Measurements from ENCODE around the gene ZNF354B. TPM values are rescaled to one million over a fixed set of nuclear protein-coding genes. Genes with fewer than 3 reads are reported as not detected.
"Not testable (repeated sequence)": the region's sequence is repeated elsewhere in the genome, so short reads cannot be mapped to it uniquely, and the experiment has no call there.

Gene ZNF354B
- total RNA-seq, 4 donors from 2014 or later: 2.4 to 42.3 (median 14.8) TPM

DNA sequence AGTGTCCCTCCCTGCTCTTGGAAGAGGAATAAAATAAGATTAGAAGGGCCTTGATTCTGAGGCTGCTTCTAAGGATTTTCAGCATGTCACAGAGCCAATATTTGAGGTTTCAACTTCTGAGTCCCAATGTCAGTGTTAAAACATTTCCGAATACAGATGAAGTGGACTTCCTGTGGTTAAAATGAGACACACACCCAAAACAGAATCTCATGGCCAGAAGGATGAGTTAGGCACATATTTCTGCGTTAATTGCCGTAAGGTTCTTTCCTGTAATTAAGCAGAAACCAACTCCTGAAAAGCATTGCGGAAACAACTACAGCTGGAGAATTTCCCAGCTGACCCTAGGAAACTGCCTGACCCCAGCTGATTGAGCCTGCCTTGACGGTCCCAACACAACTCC is 10.4 kb upstream of the ZNF354B start:
- Histone ChIP-seq H3K27ac (no peak overlapping the region), H3K27me3 (no peaks in the 10 kb centered on the region), H3K36me3 (no peaks in the 10 kb centered on the region), H3K9me3 (no peaks in the 10 kb centered on the region), H3K4me3 (no peak overlapping the region), H3K4me1 (no peaks in the 10 kb centered on the region)
- no peak for DNase-seq
- intact Hi-C loops (cut with DNase I; ENCODE audit: low total_unique reads): no loop called here
- in situ Hi-C loops (cut with MboI; ENCODE audit: low pct_ligation_motif_present in 1 of 4, low pct_unique_long_range_greater_than_20kb in 1 of 4, low sequenced_read_pairs in 3 of 4): no loop called here
- WGBS, 2 donors (ENCODE audit: low coverage in 1 of 2): 80 to 90% methylated on average over 5 of the region's 5 CpGs
- TF ChIP-seq EP300 (IDR thresholded peaks at IDR 0.05; ENCODE audit: low read depth) (no peak), POLR2A (IDR thresholded peaks at IDR 0.05) (no peak), POLR2AphosphoS5 (IDR thresholded peaks at IDR 0.05) (no peak)
- TF ChIP-seq, protein P1, sequence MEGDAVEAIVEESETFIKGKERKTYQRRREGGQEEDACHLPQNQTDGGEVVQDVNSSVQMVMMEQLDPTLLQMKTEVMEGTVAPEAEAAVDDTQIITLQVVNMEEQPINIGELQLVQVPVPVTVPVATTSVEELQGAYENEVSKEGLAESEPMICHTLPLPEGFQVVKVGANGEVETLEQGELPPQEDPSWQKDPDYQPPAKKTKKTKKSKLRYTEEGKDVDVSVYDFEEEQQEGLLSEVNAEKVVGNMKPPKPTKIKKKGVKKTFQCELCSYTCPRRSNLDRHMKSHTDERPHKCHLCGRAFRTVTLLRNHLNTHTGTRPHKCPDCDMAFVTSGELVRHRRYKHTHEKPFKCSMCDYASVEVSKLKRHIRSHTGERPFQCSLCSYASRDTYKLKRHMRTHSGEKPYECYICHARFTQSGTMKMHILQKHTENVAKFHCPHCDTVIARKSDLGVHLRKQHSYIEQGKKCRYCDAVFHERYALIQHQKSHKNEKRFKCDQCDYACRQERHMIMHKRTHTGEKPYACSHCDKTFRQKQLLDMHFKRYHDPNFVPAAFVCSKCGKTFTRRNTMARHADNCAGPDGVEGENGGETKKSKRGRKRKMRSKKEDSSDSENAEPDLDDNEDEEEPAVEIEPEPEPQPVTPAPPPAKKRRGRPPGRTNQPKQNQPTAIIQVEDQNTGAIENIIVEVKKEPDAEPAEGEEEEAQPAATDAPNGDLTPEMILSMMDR (IDR thresholded peaks at IDR 0.05): no peak

DNA sequence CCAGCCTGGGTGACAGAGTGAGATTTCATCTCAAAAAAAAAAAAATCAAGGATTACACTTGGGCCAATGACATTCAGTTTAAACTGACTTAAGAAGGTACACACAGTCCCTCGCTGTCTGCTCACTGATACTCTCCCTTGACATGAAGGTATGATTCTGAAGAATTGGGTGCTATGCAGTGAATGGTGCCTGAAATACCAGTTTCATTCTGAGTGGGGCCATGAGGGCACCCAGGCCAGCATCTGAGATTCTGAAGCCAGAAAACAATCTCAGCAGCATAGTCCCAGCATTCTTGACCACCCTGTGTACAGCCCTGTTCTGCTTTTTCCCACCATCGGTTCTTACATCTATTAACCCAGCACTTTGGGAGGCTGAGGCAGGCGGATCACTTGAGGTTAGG is 7.8 kb upstream of the ZNF354B start:
- intact Hi-C loops (cut with DNase I; ENCODE audit: low total_unique reads) (loop anchor here (10.0 kb wide), 1 partner anchor 117 kb away; the partner anchor contains the start of gene ZNF354A), in situ Hi-C loops (cut with MboI; ENCODE audit: low pct_ligation_motif_present in 1 of 4, low pct_unique_long_range_greater_than_20kb in 1 of 4, low sequenced_read_pairs in 3 of 4) (loop anchor here in 3 of 4 donors (10.0 to 25.0 kb wide), 4 partner anchors 115 to 210 kb away; partner anchors contain the start of genes ZNF354A (in 2 of the 3) and ZNF354C (in 1 of the 3))
- Histone ChIP-seq H3K27me3 (no peaks in the 10 kb centered on the region), H3K36me3 (no peaks in the 10 kb centered on the region), H3K27ac (no peak overlapping the region), H3K4me3 (no peak overlapping the region), H3K9me3 (no peaks in the 10 kb centered on the region), H3K4me1 (no peaks in the 10 kb centered on the region)
- DNase-seq: no peak
- 86% methylated on average over 3 of the region's 3 CpGs; no CpG with 5 or more reads in 1 of the 2 donors for WGBS, 2 donors (ENCODE audit: low coverage in 1 of 2)
- no peak for TF ChIP-seq EP300 (IDR thresholded peaks at IDR 0.05; ENCODE audit: low read depth)
- no peak for TF ChIP-seq POLR2A (IDR thresholded peaks at IDR 0.05)
- no peak for TF ChIP-seq POLR2AphosphoS5 (IDR thresholded peaks at IDR 0.05)
- TF ChIP-seq, protein P1 (IDR thresholded peaks at IDR 0.05): no peak

DNA sequence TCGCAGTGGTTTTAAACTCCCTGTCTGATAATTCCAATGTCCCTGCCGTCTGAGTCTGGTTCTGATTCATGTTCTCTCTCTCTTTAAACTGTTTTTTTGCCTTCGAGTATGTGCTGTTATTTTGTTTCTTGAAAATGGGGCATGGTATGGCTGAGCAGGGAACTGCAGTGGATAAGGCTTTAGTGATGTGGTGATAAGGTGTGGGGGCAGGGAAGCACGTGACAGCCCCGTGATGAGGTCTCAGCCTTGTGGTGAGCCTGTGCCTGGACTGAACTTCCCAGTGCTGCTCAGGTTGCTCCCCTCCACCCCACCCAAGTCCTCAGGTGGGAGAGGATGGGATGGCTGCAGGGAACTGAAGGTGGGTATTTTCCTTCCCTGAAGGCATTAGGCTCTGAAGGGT is 5.5 kb upstream of the ZNF354B start:
- H3K27me3 ChIP-seq: no peaks in the 10 kb centered on the region
- TF ChIP-seq POLR2A (IDR thresholded peaks at IDR 0.05) (no peak), EP300 (IDR thresholded peaks at IDR 0.05; ENCODE audit: low read depth) (no peak), POLR2AphosphoS5 (IDR thresholded peaks at IDR 0.05) (no peak)
- TF ChIP-seq, protein P1 (IDR thresholded peaks at IDR 0.05): no peak
- H3K9me3 ChIP-seq: no peaks in the 10 kb centered on the region
- DNase-seq: no peak
- no peak overlapping the region for H3K27ac ChIP-seq
- no peaks in the 10 kb centered on the region for H3K36me3 ChIP-seq
- intact Hi-C loops (cut with DNase I; ENCODE audit: low total_unique reads): loop anchor here (10.0 kb wide), 1 partner anchor 119 kb away; the partner anchor contains the start of gene ZNF354A
- peaks cover 0 to 2% (median 0%) of the 10 kb centered on the region in 4 donors for H3K4me1 ChIP-seq
- in situ Hi-C loops (cut with MboI; ENCODE audit: low pct_ligation_motif_present in 1 of 4, low pct_unique_long_range_greater_than_20kb in 1 of 4, low sequenced_read_pairs in 3 of 4): loop anchor here in 3 of 4 donors (10.0 to 25.0 kb wide), 4 partner anchors 117 to 208 kb away; partner anchors contain the start of genes ZNF354A (in 2 of the 3) and ZNF354C (in 1 of the 3)
- H3K4me3 ChIP-seq: no peak overlapping the region
- 40 to 46% methylated on average over 4 to 5 of the region's 5 CpGs for WGBS, 2 donors (ENCODE audit: low coverage in 1 of 2)

DNA sequence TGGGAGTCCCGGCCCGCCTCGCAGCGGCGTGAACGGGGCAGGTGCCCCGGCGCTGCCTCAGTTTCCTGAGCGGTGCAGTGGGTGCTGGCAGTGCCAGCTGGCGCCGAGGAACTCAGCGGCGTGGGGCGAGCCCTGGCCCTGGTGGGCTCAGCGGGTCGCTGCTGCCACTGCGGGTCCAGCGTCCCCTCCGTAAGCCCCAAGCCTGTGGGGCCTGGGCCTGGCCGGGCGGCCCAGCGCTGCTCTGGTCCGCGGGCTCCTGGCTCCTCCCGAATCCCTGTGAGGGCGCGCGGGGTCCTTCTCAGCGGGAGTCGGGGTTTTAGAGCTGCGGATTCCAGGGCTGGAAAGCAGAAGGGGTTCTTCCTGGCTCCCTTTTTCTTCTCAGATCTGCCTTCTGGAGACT is 862 bp downstream of the ZNF354B start:
- H3K4me1 ChIP-seq: peaks cover 4 to 13% (median 6%) of the 10 kb centered on the region in 4 donors
- in situ Hi-C loops (cut with MboI; ENCODE audit: low pct_ligation_motif_present in 1 of 4, low pct_unique_long_range_greater_than_20kb in 1 of 4, low sequenced_read_pairs in 3 of 4): loop anchor here in 1 of 4 donors (25.0 kb wide), 2 partner anchors 123 to 202 kb away; partner anchors contain the start of genes ZNF354A and ZNF354C
- H3K27ac ChIP-seq: peak overlapping the region; percentile 83 to 94 (median 89)
- H3K4me3 ChIP-seq: peak overlapping the region in 3 of 4 donors; percentile 78 to 97 (median 90)
- H3K36me3 ChIP-seq; H3K27me3 ChIP-seq; H3K9me3 ChIP-seq; DNase-seq; intact Hi-C loops (cut with DNase I; ENCODE audit: low total_unique reads): not testable (repeated sequence)
- no CpG with 5 or more reads among the region's 31 CpGs for WGBS, 2 donors (ENCODE audit: low coverage in 1 of 2)
